Measurements from ENCODE around the gene ATP5F1D. TPM values are rescaled to one million over a fixed set of nuclear protein-coding genes. Genes with fewer than 3 reads are reported as not detected.

The ATP5F1D gene
- total and polyA plus RNA-seq, 2 of the 13 experiments (the other 11 are each of a cell fraction or from before 2014, with no cell fraction given): 39.4 to 78.7 TPM

GRCh38 chr19:1239796-1240737 is 1.5 kb upstream of the ATP5F1D start:
- H3K4me3 ChIP-seq (replicated peaks in 1 of 3; ENCODE audit: insufficient read depth in 1 of 3, low read depth in 2 of 3, low read length in 3 of 3): peak overlapping the region; percentile 42 to 66 (median 46); a peak in 5 of 6 replicates
- H3K79me2 ChIP-seq (ENCODE audit: insufficient read depth, low read length): peaks cover 22% of the 10 kb centered on the region
- intact Hi-C loops (cut with micrococcal nuclease; ENCODE audit: unreplicated experiment): no loop called here
- ChIA-PET CTCF (ENCODE audit: low intra/inter-chr PET ratio, low total read pairs) (interaction anchor here (0.9 to 2.2 kb wide), 3 partner anchors 17 to 22 kb away, joined by 3 to 17 read pairs (median 4); no protein-coding TSS in a partner anchor), POLR2A (interaction anchor here (1.0 to 10.1 kb wide), 7 partner anchors 8 to 127 kb away, joined by 3 to 469 read pairs (median 6); partner anchors contain the start of gene CIRBP)
- H3K9me3 ChIP-seq (ENCODE audit: low read length): no peaks in the 10 kb centered on the region
- 5% methylated on average over 25 of the region's 84 CpGs for WGBS (ENCODE audit: low lambda C conversion rate)
- H2AFZ ChIP-seq (ENCODE audit: low read length): no peak overlapping the region
- no peaks in the 10 kb centered on the region; a peak in 1 of 5 replicates for H3K36me3 ChIP-seq (replicated peaks in 1 of 2; ENCODE audit: control insufficient read depth in 1 of 2, insufficient read depth in 2 of 2, low read length in 2 of 2)
- TSS peak; percentile 60 for BruUV-seq (replicated peaks)
- no peak; the same call in 1 of the 3 replicates for ATAC-seq
- H3K27me3 ChIP-seq (ENCODE audit: control insufficient read depth in 1 of 2, insufficient read depth in 2 of 2, low read length in 2 of 2): no peaks in the 10 kb centered on the region
- FAIRE-seq: no peak
- H3K4me2 ChIP-seq (ENCODE audit: low read depth, low read length): peak overlapping the region; percentile 81
- H3K9ac ChIP-seq (ENCODE audit: insufficient read depth, low read depth, low read length): peak overlapping the region; percentile 61
- peak; percentile 62 for DNase-seq (ENCODE audit: low spot score)
- peaks cover 52% of the 10 kb centered on the region for H3K4me1 ChIP-seq (ENCODE audit: insufficient read depth, low read length)
- peak overlapping the region; percentile 21 for H3K27ac ChIP-seq (ENCODE audit: extremely low read length, insufficient read depth, low read length)
- no peaks in the 10 kb centered on the region for H4K20me1 ChIP-seq (ENCODE audit: insufficient read depth, low read length)
- in situ Hi-C loops (cut with HindIII; ENCODE audit: extremely low pct_ligation_motif_present, low pct_unique_long_range_greater_than_20kb): loop anchor here (5.0 kb wide), 1 partner anchor 37 kb away; the partner anchor contains the start of gene FAM174C
- peak; percentile 61; the same call in 1 of the 2 replicates for TF ChIP-seq ZSCAN25 (CRISPR knock-in tag; IDR thresholded peaks at IDR 0.05)
- no peak for TF ChIP-seq ZBED4 (CRISPR knock-in tag; IDR thresholded peaks at IDR 0.05; ENCODE audit: borderline replicate concordance)
- no peak for TF ChIP-seq KLF9 (CRISPR knock-in tag; IDR thresholded peaks at IDR 0.05; ENCODE audit: low read depth)
- TF ChIP-seq RAD21 (CRISPR knock-in tag; IDR thresholded peaks at IDR 0.05): peak; percentile 99
- peak; percentile 78 for TF ChIP-seq SPEN (CRISPR knock-in tag; IDR thresholded peaks at IDR 0.05; ENCODE audit: low read depth)
- 0 out of 2 replicates have a peak, but pooled peaks have one; percentile 37 for TF ChIP-seq TOPORS (CRISPR knock-in tag; IDR thresholded peaks at IDR 0.05)
- TF ChIP-seq ZNF784 (CRISPR knock-in tag; IDR thresholded peaks at IDR 0.05; ENCODE audit: borderline replicate concordance): no peak
- 0 out of 2 replicates have a peak, but pooled peaks have one; percentile 29 for TF ChIP-seq HNRNPL (IDR thresholded peaks at IDR 0.05; ENCODE audit: low read depth, low read length)
- peak; percentile 67 for TF ChIP-seq RBFOX2 (IDR thresholded peaks at IDR 0.05; ENCODE audit: low read depth, low read length)
- 0 out of 2 replicates have a peak, but pooled peaks have one; percentile 68 for TF ChIP-seq NR1H2 (CRISPR knock-in tag; IDR thresholded peaks at IDR 0.05; ENCODE audit: borderline replicate concordance, low read depth)
- TF ChIP-seq RFXANK (CRISPR knock-in tag; IDR thresholded peaks at IDR 0.05): no peak
- TF ChIP-seq HOXA3 (CRISPR knock-in tag; IDR thresholded peaks at IDR 0.05): peak; percentile 99
- no peak for TF ChIP-seq FOSL1 (CRISPR knock-in tag; IDR thresholded peaks at IDR 0.05; ENCODE audit: borderline replicate concordance)
- TF ChIP-seq ZNF574 (CRISPR knock-in tag; IDR thresholded peaks at IDR 0.05): peak; percentile 42
- no peak for TF ChIP-seq ISL2 (CRISPR knock-in tag; IDR thresholded peaks at IDR 0.05)

Data from HepG2 (cell line).